DLD1 (cell line): ENCODE data around the gene GRK1.
"Not testable (repeated sequence)": the region's sequence is repeated elsewhere in the genome, so short reads cannot be mapped to it uniquely, and the experiment has no call there.

ENCODE experiments used
- in situ Hi-C: cut with HindIII; loops from 2 replicates; pipeline ENCODE4 v1.10.0; 2017; ENCODE audit warnings: low sequenced_read_pairs

The GRK1 gene

DNA sequence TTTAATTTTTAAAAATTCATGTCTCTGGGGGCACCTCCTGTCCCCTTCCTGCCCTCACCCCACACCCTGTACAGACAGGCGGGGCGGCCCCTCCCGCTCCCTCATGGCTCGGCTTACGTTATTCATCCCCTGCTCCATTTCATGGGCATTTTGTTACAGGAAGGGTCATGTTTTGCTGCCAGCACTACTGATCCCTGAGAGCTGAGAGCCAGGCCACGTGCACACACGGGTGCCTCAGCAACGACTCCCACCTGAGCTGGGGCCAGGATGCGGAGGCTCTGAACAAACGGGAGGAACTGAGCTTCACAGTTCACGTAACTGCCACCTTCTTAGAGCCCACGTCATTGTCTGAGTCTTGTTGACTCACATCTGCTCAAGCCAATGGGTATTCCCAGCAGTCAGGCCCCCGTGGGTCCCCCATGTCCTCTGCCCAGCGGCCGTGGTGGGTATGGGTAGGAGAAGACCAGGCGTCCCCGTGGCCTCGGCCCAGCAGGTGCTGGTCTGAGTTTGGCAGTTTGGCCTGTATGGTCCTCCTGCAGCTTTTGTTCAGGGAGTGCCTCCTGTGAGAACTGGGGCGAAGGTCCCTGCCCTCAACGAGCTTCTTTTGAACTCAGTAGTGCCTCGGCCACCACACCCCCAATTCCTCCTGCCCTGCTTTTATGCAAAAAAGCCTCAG is 75.6 kb downstream of the GRK1 start:
- in situ Hi-C loops = no loop called here

DNA sequence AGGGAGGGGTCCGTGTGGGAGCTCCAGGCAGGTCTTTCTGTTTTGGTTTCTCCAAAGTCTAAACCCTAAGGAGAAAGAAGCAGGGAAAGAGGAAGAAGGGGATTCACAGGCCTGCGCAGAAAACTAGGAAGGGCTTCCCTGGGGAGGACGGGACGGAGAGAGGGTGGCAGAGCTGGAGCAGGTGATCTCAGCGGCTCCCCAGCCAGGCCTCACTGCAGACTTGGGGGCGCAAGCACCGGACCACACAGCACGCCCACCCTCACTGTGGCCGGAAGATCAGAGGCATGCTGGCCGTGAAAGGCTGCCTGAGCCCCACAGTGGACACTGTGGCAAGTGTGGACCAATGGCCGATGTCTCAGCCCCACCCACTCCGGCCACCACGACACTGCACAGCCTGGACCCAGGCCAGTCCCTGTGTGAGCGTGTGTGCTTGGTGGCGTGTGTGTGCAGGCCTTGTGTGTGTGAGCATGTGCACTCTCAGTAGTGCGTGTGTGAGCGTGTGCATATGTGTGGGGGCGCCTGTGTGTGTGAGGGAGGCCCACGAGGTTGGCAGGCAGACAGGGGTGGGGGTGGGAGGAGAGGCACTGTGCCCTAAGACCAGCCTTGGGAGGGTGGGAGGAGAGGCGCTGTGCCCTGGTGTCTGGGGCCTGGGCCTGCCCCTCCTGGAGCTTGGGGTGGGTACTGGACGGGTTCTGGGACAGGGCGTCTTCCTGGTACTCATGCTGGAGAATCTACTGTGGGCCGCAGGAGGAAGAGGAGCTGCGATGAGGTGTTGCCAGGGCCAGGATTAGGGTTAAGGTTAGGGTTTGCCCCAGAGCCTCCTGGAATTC is 76.6 kb downstream of the GRK1 start:
- in situ Hi-C loops = no loop called here

DNA sequence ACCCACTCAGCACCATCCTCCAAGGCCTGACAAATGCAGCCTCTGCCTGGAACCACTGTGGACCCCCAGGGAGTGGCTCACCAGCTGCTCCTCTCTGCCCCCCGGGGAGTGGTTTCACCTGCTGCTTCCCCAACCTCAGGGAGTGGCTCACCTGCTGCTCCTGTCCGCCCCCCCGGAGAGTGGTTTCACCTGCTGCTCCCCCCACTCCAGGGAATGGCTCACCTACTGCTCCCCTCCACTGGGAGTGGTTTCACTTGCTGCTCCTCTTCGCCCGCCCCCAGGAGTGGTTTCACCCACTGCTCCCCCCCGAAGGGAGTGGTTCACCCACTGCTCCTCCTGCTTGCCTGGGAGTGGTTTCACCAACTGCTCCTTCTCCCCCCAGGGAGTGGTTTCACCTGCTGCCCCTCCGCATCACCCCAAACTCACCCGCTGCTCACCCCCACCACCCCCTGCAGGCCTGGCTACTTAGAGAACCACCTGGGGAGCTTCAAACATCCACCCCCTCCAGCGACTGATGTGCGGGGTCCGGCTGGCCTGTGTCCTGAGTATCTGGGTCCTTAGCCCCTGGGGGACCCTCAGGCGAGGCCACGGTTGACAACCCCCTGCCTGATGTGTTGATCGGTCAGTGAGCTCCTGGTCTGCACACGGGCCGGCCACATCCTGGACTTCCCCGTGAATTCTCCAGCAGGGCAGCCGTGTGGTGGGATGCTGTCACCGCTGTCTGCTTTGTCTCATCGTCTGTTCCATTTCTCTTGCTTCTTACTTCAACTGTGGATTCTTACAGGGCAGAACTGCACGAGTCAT is 77.4 kb downstream of the GRK1 start:
- in situ Hi-C loops = no loop called here

DNA sequence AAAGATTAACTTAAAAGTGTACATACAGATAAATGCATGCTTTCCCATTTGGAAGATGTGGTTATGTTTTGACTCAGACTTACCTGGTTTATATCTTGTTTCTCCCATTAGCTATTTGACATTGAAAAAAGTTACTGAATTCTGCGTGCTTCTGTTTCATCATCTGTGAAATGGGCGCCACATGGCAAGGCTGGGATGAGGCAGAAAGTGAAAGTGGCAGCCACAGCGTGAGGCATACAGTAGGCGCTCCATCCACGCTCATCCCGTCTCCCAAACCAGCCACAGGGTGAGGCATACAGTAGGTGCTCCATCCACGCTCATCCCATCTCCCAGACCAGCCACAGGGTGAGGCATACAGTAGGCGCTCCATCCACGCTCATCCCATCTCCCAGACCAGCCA is 78.0 kb downstream of the GRK1 start:
- in situ Hi-C loops = no loop called here

GRCh38 chr13:113745500-113746142 is 78.6 kb downstream of the GRK1 start:
- in situ Hi-C loops = not testable (repeated sequence)

GRCh38 chr13:113746143-113746525 is 79.1 kb downstream of the GRK1 start:
- in situ Hi-C loops = no loop called here

GRCh38 chr13:113746671-113747070 is 79.7 kb downstream of the GRK1 start:
- in situ Hi-C loops = no loop called here

- in situ Hi-C loops = no loop called here
Observed at GRCh38 chr13:113747291-113747833, 80.3 kb downstream of the GRK1 start.

GRCh38 chr13:113748101-113748861 is 81.3 kb downstream of the GRK1 start:
- in situ Hi-C loops = no loop called here

DNA sequence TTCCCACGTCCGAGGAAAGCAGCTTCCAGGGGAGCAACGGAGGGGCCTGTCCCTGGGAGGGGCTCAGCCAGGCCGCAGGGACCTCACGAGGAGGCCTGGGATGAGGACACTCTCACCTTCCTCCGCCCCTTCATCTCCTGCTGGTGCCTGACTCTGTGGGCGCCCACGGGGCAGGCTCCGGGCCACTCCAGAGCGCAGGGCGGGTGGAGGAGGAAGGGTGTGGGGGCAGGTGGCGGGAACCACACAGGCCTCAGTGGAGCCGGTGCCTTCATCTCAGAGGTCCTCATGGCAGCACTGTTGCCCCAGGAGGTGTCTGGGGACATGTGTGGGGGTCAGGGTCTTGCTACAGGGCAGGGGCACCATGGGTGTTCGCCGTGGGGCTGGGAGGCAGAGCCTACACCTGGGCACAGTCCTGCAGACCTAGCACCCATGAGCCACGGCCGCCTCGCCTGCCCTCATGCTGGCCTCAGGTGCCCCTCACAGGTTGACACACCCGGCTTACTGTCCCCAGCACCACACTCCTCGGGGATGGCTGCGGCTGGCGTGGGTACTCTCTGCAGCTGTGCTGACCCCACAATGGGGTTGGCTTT is 81.9 kb downstream of the GRK1 start:
- in situ Hi-C loops = no loop called here

GRCh38 chr13:113749507-113749906 is 82.5 kb downstream of the GRK1 start:
- in situ Hi-C loops = no loop called here

DNA sequence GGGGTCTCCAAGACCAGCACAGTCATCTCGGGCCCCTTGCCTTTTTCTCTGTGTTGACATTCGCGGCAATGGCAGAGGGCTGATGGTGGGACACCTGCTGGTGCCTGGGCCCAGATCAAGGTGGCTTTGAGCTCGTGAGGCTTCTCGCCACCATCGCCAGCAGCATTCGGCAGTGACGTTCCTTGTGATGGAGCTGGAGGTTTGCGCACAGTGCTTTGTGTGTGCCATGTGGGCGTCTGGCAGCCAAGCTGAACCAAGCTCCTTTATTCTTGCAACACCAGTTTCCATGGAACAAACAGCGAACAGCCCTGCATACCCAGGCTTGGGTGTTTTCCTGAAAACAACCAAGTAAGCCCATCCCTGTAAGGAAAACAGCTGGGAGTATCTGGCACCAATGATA is 82.9 kb downstream of the GRK1 start:
- in situ Hi-C loops = no loop called here

- in situ Hi-C loops = no loop called here
Observed at GRCh38 chr13:113750554-113751399, 83.8 kb downstream of the GRK1 start.

DNA sequence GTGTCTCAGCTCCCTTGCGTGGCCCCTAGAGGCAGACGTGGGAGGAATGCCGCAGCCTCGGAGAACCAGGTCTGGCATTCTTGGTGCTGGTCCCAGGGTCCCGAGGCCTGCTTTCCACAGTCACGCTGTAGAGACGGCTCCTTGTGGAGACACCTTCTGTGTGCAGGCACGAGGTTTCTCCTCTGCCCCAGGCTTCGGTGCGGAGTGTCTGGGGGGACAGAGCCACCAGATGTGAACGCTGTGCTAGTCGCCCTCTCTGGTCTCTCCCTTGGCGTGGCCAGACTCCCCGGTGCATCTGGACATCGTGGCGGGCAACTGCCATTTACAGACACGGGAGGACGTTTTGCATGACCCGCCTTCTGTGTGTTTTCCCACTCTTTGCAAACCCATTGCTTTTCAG is 84.5 kb downstream of the GRK1 start:
- in situ Hi-C loops = no loop called here

DNA sequence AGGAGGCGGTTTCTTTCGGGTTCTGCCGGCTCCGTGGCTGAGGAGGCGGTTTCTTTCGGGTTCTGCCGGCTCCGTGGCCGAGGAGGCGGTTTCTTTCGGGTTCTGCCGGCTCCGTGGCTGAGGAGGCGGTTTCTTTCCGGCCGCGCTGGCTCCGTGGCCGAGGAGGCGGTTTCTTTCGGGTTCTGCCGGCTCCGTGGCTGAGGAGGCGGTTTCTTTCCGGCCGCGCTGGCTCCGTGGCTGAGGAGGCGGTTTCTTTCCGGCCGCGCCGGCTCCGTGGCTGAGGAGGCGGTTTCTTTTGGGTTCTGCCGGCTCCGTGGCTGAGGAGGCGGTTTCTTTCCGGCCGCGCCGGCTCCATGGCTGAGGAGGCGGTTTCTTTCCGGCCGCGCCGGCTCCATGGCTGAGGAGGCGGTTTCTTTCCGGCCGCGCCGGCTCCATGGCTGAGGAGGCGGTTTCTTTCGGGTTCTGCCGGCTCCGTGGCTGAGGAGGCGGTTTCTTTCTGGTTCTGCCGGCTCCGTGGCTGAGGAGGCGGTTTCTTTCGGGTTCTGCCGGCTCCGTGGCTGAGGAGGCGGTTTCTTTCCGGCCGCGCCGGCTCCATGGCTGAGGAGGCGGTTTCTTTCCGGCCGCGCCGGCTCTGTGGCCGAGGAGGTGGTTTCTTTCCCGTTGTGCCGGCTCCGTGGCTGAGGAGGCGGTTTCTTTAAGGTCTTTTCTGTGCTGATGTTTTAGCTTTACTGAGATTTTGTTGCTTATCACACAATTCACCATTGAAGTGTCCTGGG is 85.4 kb downstream of the GRK1 start:
- in situ Hi-C loops = not testable (repeated sequence)

DNA sequence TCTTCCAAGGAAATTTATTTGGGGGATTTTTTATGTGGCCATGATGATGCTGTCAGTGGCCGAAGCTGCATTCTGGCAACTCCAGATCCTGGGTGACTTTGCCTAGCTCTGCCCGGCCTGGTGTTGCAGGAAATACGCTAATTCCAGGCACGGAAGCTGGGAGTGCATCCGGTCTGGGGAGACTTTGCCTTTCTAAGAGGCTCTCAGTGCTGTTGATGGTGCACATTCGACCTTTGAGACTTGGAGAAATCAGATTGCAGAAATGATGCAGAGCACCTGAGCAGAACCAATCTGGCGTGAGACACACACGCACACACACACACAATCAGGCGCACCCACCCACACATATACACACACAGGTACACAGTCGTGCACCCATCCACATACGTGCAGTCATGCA is 86.2 kb downstream of the GRK1 start:
- in situ Hi-C loops = no loop called here

GRCh38 chr13:113754242-113754641 is 87.2 kb downstream of the GRK1 start:
- in situ Hi-C loops = no loop called here

- in situ Hi-C loops = no loop called here
Observed at GRCh38 chr13:113754691-113755090, 87.7 kb downstream of the GRK1 start.
